Measurements from ENCODE around the gene ANKRD39. TPM values are rescaled to one million over a fixed set of nuclear protein-coding genes. Genes with fewer than 3 reads are reported as not detected.

The ANKRD39 gene
- total and polyA plus RNA-seq, 2 of the 8 experiments (the other 6 are each of a cell fraction or from before 2014, with no cell fraction given) = 18.5 to 21.3 TPM

GRCh38 chr2:96863575-96864342 is 5.9 kb upstream of the ANKRD39 start:
- Histone ChIP-seq H4K20me1 (replicated peaks in 1 of 2; ENCODE audit: control insufficient read depth in 1 of 2, insufficient read depth in 2 of 2, low read length in 2 of 2) (peaks cover 14 to 29% of the 10 kb centered on the region in 2 experiments), H3K9ac (replicated peaks in 1 of 4; ENCODE audit: extremely low read depth in 1 of 4, low read depth in 3 of 4, low read length in 3 of 4) (no peak overlapping the region), H3K27me3 (replicated peaks in 1 of 4; ENCODE audit: control insufficient read depth in 3 of 4, extremely low read depth in 1 of 4, insufficient read depth in 3 of 4, low read length in 3 of 4) (no peaks in the 10 kb centered on the region), H3K56ac (replicated peaks; ENCODE audit: insufficient read length, low read depth, low read length) (no peak overlapping the region), H2BK120ac (replicated peaks; ENCODE audit: low read depth, low read length) (no peak overlapping the region), H3K18ac (ENCODE audit: extremely low read depth, low read length) (no peak overlapping the region), H3K4me2 (ENCODE audit: insufficient read depth in 1 of 2, low read depth in 2 of 2, low read length in 2 of 2) (no peak overlapping the region), H3K4me1 (replicated peaks in 1 of 4; ENCODE audit: control insufficient read depth in 3 of 4, insufficient read depth in 4 of 4, low read length in 3 of 4) (peaks cover 0 to 19% (median 12%) of the 10 kb centered on the region in 4 experiments; a peak in 6 of 7 replicates), H3K4me3 (ENCODE audit: extremely low read depth in 1 of 4, insufficient read depth in 2 of 4, low read depth in 3 of 4, low read length in 4 of 4) (no peak overlapping the region), H4K5ac (ENCODE audit: insufficient read length, low read depth, low read length) (no peak overlapping the region), H3K27ac (ENCODE audit: low read depth, low read length) (no peak overlapping the region), H3K79me1 (ENCODE audit: low read depth, low read length) (peaks cover 16% of the 10 kb centered on the region), H2BK15ac (ENCODE audit: low read length) (no peak overlapping the region), H3K36me3 (ENCODE audit: control insufficient read depth in 2 of 4, insufficient read depth in 4 of 4, low read length in 3 of 4) (peaks cover 34 to 72% (median 55%) of the 10 kb centered on the region in 4 experiments), H2BK20ac (ENCODE audit: low read length) (no peak overlapping the region), H4K8ac (ENCODE audit: extremely low read depth, insufficient read depth, low read length) (no peak overlapping the region), H4K91ac (replicated peaks; ENCODE audit: insufficient read length, low read length) (no peak overlapping the region), H3K4ac (replicated peaks; ENCODE audit: insufficient read length, low read depth, low read length) (no peak overlapping the region), H2BK12ac (ENCODE audit: low read depth, low read length) (no peak overlapping the region), H2AK5ac (ENCODE audit: low read depth, low read length) (no peak overlapping the region), H3K14ac (ENCODE audit: insufficient read length) (no peak overlapping the region), H2BK5ac (ENCODE audit: low read depth, low read length) (no peak overlapping the region), H3K23ac (ENCODE audit: insufficient read length) (no peak overlapping the region), H3K9me3 (ENCODE audit: insufficient read depth in 2 of 2, low read depth in 1 of 2, low read length in 1 of 2) (no peaks in the 10 kb centered on the region), H2AFZ (ENCODE audit: low read length) (no peak overlapping the region), H3K23me2 (ENCODE audit: low read depth, low read length) (peaks cover 13% of the 10 kb centered on the region), H3K79me2 (ENCODE audit: control insufficient read depth in 1 of 2, insufficient read depth in 2 of 2, low read length in 2 of 2) (peaks cover 4 to 34% of the 10 kb centered on the region in 2 experiments)
- TF ChIP-seq HDAC2 (IDR thresholded peaks at IDR 0.05; ENCODE audit: borderline replicate concordance in 1 of 2, low read depth in 2 of 2, low read length in 2 of 2) = no peak
- POLR2A ChIA-PET (ENCODE audit: partially characterized antibody) = interaction anchor here (0.7 to 2.9 kb wide), 5 partner anchors 11 to 90 kb away, joined by 4 to 9 read pairs (median 5); no protein-coding TSS in a partner anchor
- CTCF ChIA-PET (ENCODE audit: partially characterized antibody) = interaction anchor here (0.7 to 8.3 kb wide), 13 partner anchors 10 to 97 kb away, joined by 3 to 89 read pairs (median 4); no protein-coding TSS in a partner anchor
- 95% methylated on average over 17 of the region's 19 CpGs; no CpG with 5 or more reads in 1 of the 2 experiments for WGBS, 2 experiments (ENCODE audit: extremely low coverage in 1 of 2, insufficient coverage in 1 of 2, insufficient read length in 1 of 2, insufficient replicate concordance in 2 of 2, low coverage in 1 of 2, low lambda C conversion rate in 2 of 2, missing lambda C conversion rate in 1 of 2)
- FAIRE-seq (no peak), DNase-seq (ENCODE audit: low read depth in 1 of 2, low spot score in 2 of 2) (no peak)

Measured in H1 (cell line).